RPMI7951 (cell line): ENCODE data around the gene NAB1. TPM values are rescaled to one million over a fixed set of nuclear protein-coding genes. Genes with fewer than 3 reads are reported as not detected.

Experiments
- DNase-seq: peaks from one replicate; pipeline ENCODE4 v3.0.0-alpha.2; 2012; ENCODE audit warnings: low read depth
- total RNA-seq: library from RNA; depleted of rRNA; stranded (reverse); fragments of >200 nt; shearing (Covaris generic); gene quantifications from 2 replicates; pipeline ENCODE4 v1.2.3, GENCODE V29; 2014; rRNA removed

NAB1 gene
- total RNA-seq, 1 experiment from 2014 or later, result 51.7 TPM

GRCh38 chr2:190713471-190713870 is 64.6 kb downstream of the NAB1 start:
- peak; percentile 18 for DNase-seq

GRCh38 chr2:190714958-190715357 is 66.1 kb downstream of the NAB1 start:
- peak; percentile 53 for DNase-seq

- DNase-seq, result no peak
Observed at GRCh38 chr2:190716176-190716807, 67.4 kb downstream of the NAB1 start.

GRCh38 chr2:190717306-190717705 is 68.4 kb downstream of the NAB1 start:
- DNase-seq, result no peak

GRCh38 chr2:190717764-190718651 is 69.1 kb downstream of the NAB1 start:
- peak; percentile 74 for DNase-seq

GRCh38 chr2:190718652-190719526 is 70.0 kb downstream of the NAB1 start:
- peak; percentile 98 for DNase-seq

- no peak for DNase-seq
Observed at GRCh38 chr2:190720276-190720675, 71.4 kb downstream of the NAB1 start.

- DNase-seq, result no peak
Observed at GRCh38 chr2:190720691-190721090, 71.8 kb downstream of the NAB1 start.

- DNase-seq, result peak; percentile 32
Observed at GRCh38 chr2:190722061-190722759, 73.3 kb downstream of the NAB1 start.

- DNase-seq, result no peak
Observed at GRCh38 chr2:190722835-190723234, 74.0 kb downstream of the NAB1 start.

GRCh38 chr2:190723397-190724090 is 74.7 kb downstream of the NAB1 start:
- DNase-seq, result peak; percentile 28

- DNase-seq, result no peak
Observed at GRCh38 chr2:190726255-190726654, 77.4 kb downstream of the NAB1 start.

- no peak for DNase-seq
Observed at GRCh38 chr2:190736355-190736754, 87.5 kb downstream of the NAB1 start.

GRCh38 chr2:190740449-190740848 is 91.6 kb downstream of the NAB1 start:
- DNase-seq, result no peak

Other genes with a start within 250 kb of the NAB1 start
- 8.2 and 13.5 TPM in 2 replicates for gene MFSD6, start 240.7 kb upstream of the NAB1 start, total RNA-seq
- gene NEMP2, start 114.4 kb upstream of the NAB1 start, total RNA-seq, result 5.9 and 11.7 TPM in 2 replicates
- 108 and 128 TPM in 2 replicates for gene GLS, start 231.7 kb downstream of the NAB1 start, total RNA-seq